Spleen (tissue), 7 donors: ENCODE measurements around the gene PALLD.

Experiments used
- CTCF ChIP-seq, 11 experiments: fragments of 200-600 bp in 7 of 11; fragments of 450-650 bp in 4 of 11; sonication (generic) in 4 of 11; IDR thresholded peaks in 8 of 11; conservative IDR thresholded peaks in 3 of 11; 1 replicate in 7 of 11; 2 replicates in 4 of 11; pipeline versions ENCODE4 v1.4.0 to v1.8.0; 2016 to 2021; ENCODE audit warnings: antibody characterized with exemption in 11 of 11, inconsistent platforms in 4 of 11, mild to moderate bottlenecking in 1 of 11
- POLR2A ChIP-seq, 3 donors: fragments of 450-650 bp; IDR thresholded peaks; one replicate each; pipeline ENCODE4 v1.5.1; 2017; ENCODE audit warnings: antibody characterized with exemption in 3 of 3, mild to moderate bottlenecking in 1 of 3
- POLR2AphosphoS5 ChIP-seq, 3 donors: sonication (generic); formaldehyde crosslinking; IDR thresholded peaks; one replicate each; pipeline ENCODE4 v1.5.1; 2017; ENCODE audit warnings: antibody characterized with exemption in 3 of 3
- donor health status: DM: no; HTN: no; CAD: no; lungs with moderate emphysema.
- donor health status: DM: no; HTN: no; CAD: no.
- donor health status: DM: no; HTN: no; CAD: no.

GRCh38 chr4:168682898-168683500 is 186.1 kb downstream of the PALLD start:
- TF ChIP-seq CTCF (IDR thresholded peaks at IDR 0.05 in 8 of 11, conservative IDR thresholded peaks at IDR 0.05 in 3 of 11) = no peak
- no peak for TF ChIP-seq POLR2AphosphoS5 (IDR thresholded peaks at IDR 0.05)
- TF ChIP-seq POLR2A (IDR thresholded peaks at IDR 0.05) = no peak
